MM.1S (cell line): ENCODE results near the gene HSPA9.

Source experiments
- DNase-seq: peaks from one replicate; pipeline ENCODE4 v3.0.0-alpha.2; 2015
- H2AFZ ChIP-seq: fragments of 300-600 bp; sonication (generic); 2 replicates; pipeline ENCODE4 v1.6.0; 2016; ENCODE audit warnings: antibody characterized with exemption, low read length
- H3F3A ChIP-seq: fragments of 300-600 bp; sonication (generic); 2 replicates; pipeline ENCODE4 v1.6.1; 2016; ENCODE audit warnings: mild to moderate bottlenecking, antibody characterized with exemption, low read length, moderate library complexity, mixed read lengths; ENCODE audit not compliant: insufficient read depth
- H3K27ac ChIP-seq: fragments of 300-600 bp; sonication (generic); 2 replicates; pipeline ENCODE4 v1.5.1; 2016; ENCODE audit warnings: mild to moderate bottlenecking, low read length
- H3K27me3 ChIP-seq: fragments of 300-600 bp; sonication (generic); replicated peaks from 2 replicates; pipeline ENCODE4 v1.6.0; 2016; ENCODE audit warnings: low read length; ENCODE audit not compliant: insufficient read depth
- H3K36me3 ChIP-seq: fragments of 300-600 bp; sonication (generic); replicated peaks from 2 replicates; pipeline ENCODE4 v1.6.1; 2016; ENCODE audit warnings: mild to moderate bottlenecking, low read length, mixed read lengths; ENCODE audit not compliant: insufficient read depth
- H3K4me1 ChIP-seq: fragments of 300-600 bp; sonication (generic); 2 replicates; pipeline ENCODE4 v1.6.1; 2016; ENCODE audit warnings: low read length, mixed read lengths
- H3K4me2 ChIP-seq: fragments of 300-600 bp; sonication (generic); 2 replicates; pipeline ENCODE4 v1.6.0; 2016; ENCODE audit warnings: low read depth, low read length
- H3K4me3 ChIP-seq: fragments of 300-600 bp; sonication (generic); 2 replicates; pipeline ENCODE4 v1.5.1; 2016; ENCODE audit warnings: low read length, mixed read lengths
- H3K79me2 ChIP-seq: fragments of 300-600 bp; sonication (generic); 2 replicates; pipeline ENCODE4 v1.6.1; 2016; ENCODE audit warnings: mixed run types, low read length, mixed read lengths
- H3K9ac ChIP-seq: fragments of 300-600 bp; sonication (generic); 2 replicates; pipeline ENCODE4 v1.6.1; 2016; ENCODE audit warnings: low read length, mixed read lengths
- H3K9me2 ChIP-seq: fragments of 300-600 bp; sonication (generic); replicated peaks from 2 replicates; pipeline ENCODE4 v1.6.1; 2016; ENCODE audit warnings: mild to moderate bottlenecking, low read length, mixed read lengths; ENCODE audit not compliant: insufficient read depth
- H3K9me3 ChIP-seq: fragments of 300-600 bp; sonication (generic); replicated peaks from 2 replicates; pipeline ENCODE4 v1.6.1; 2016; ENCODE audit warnings: mild to moderate bottlenecking, low read length, mixed read lengths; ENCODE audit not compliant: insufficient read depth
- H4K20me1 ChIP-seq: fragments of 300-600 bp; sonication (generic); 2 replicates; pipeline ENCODE4 v1.6.1; 2016; ENCODE audit warnings: mild to moderate bottlenecking, low read length, moderate library complexity, mixed read lengths; ENCODE audit not compliant: insufficient read depth
- CTCF ChIP-seq: fragments of 300-600 bp; sonication (generic); IDR thresholded peaks from 2 replicates; pipeline ENCODE4 v1.5.1; 2016; ENCODE audit warnings: antibody characterized with exemption, low read length, mixed read lengths
- EZH2 ChIP-seq: fragments of 300-600 bp; sonication (generic); optimal IDR thresholded peaks from 2 replicates; pipeline ENCODE3; 2017; ENCODE audit warnings: low read depth, mild to moderate bottlenecking, antibody characterized with exemption, low read length, mixed read lengths
- EZH2phosphoT487 ChIP-seq: fragments of 300-600 bp; sonication (generic); IDR thresholded peaks from 2 replicates; pipeline ENCODE4 v1.6.1; 2018; ENCODE audit warnings: antibody characterized with exemption, low read length

The HSPA9 gene

GRCh38 chr5:138580777-138581176 lies 5.6 kb upstream of the HSPA9 start:
- no peaks in the 10 kb centered on the region; the same call in 1 of the 2 replicates for H3F3A ChIP-seq
- no peak overlapping the region for H3K9ac ChIP-seq
- no peak overlapping the region for H3K27ac ChIP-seq

GRCh38 chr5:138580001-138580400 lies 4.8 kb upstream of the HSPA9 start:
- H3K9me2 ChIP-seq: no peaks in the 10 kb centered on the region
- H3K79me2 ChIP-seq: peaks cover 2% of the 10 kb centered on the region
- H3K27ac ChIP-seq: no peak overlapping the region
- H3K9me3 ChIP-seq: no peaks in the 10 kb centered on the region
- H3K36me3 ChIP-seq: no peaks in the 10 kb centered on the region
- H3K4me2 ChIP-seq: no peak overlapping the region
- H3F3A ChIP-seq: no peaks in the 10 kb centered on the region; the same call in 1 of the 2 replicates
- H3K9ac ChIP-seq: no peak overlapping the region
- no peak for DNase-seq
- no peaks in the 10 kb centered on the region for H3K4me1 ChIP-seq
- H2AFZ ChIP-seq: no peak overlapping the region
- H3K27me3 ChIP-seq: no peaks in the 10 kb centered on the region
- TF ChIP-seq EZH2 (no peak), EZH2phosphoT487 (no peak), CTCF (no peak)
- H4K20me1 ChIP-seq: no peaks in the 10 kb centered on the region
- no peak overlapping the region for H3K4me3 ChIP-seq

More at GRCh38 chr5:138580777-138581176, 5.6 kb upstream of the HSPA9 start:
- H3K4me1 ChIP-seq: no peaks in the 10 kb centered on the region
- no peaks in the 10 kb centered on the region for H3K36me3 ChIP-seq
- H3K9me3 ChIP-seq: no peaks in the 10 kb centered on the region
- no peak overlapping the region for H3K4me3 ChIP-seq
- no peak for DNase-seq
- H3K9me2 ChIP-seq: no peaks in the 10 kb centered on the region
- no peaks in the 10 kb centered on the region for H3K27me3 ChIP-seq
- no peak for TF ChIP-seq CTCF
- TF ChIP-seq EZH2phosphoT487: no peak
- no peak for TF ChIP-seq EZH2
- no peak overlapping the region for H3K4me2 ChIP-seq
- H2AFZ ChIP-seq: no peak overlapping the region
- H4K20me1 ChIP-seq: no peaks in the 10 kb centered on the region
- H3K79me2 ChIP-seq: no peaks in the 10 kb centered on the region

- Histone ChIP-seq H3K4me3 (no peak overlapping the region), H3K9me3 (no peaks in the 10 kb centered on the region), H4K20me1 (no peaks in the 10 kb centered on the region), H3K27me3 (no peaks in the 10 kb centered on the region), H2AFZ (no peak overlapping the region), H3K4me2 (no peak overlapping the region), H3K4me1 (no peaks in the 10 kb centered on the region), H3K9ac (no peak overlapping the region), H3F3A (no peaks in the 10 kb centered on the region; the same call in 1 of the 2 replicates), H3K27ac (no peak overlapping the region), H3K79me2 (peaks cover 7% of the 10 kb centered on the region), H3K9me2 (no peaks in the 10 kb centered on the region), H3K36me3 (no peaks in the 10 kb centered on the region)
- DNase-seq: no peak
- TF ChIP-seq CTCF (no peak), EZH2phosphoT487 (no peak), EZH2 (no peak)
Observed at GRCh38 chr5:138579517-138579863, 4.3 kb upstream of the HSPA9 start.
